HG03575 (cell line): ENCODE data around the gene MSI2.

Experiments used
- ATAC-seq: cut with Tn5 transposase; IDR thresholded peaks from one replicate; pipeline ENCODE4 v1.9.1; 2021; ENCODE audit not compliant: unreplicated experiment, insufficient number of reproducible peaks, low FRiP score; ENCODE audit errors: extremely low read depth

The MSI2 gene

GRCh38 chr17:57373048-57373447, 116.7 kb downstream of the MSI2 start:
- ATAC-seq = no peak

GRCh38 chr17:57373756-57374155, 117.4 kb downstream of the MSI2 start:
- no peak for ATAC-seq

GRCh38 chr17:57375040-57375769, 118.9 kb downstream of the MSI2 start:
- ATAC-seq = no peak

GRCh38 chr17:57375770-57376225, 119.5 kb downstream of the MSI2 start:
- no peak for ATAC-seq

- ATAC-seq = no peak
Observed at GRCh38 chr17:57377094-57377493, 120.8 kb downstream of the MSI2 start.

GRCh38 chr17:57379237-57379894, 123.0 kb downstream of the MSI2 start:
- no peak for ATAC-seq

- no peak for ATAC-seq
Observed at GRCh38 chr17:57379895-57380434, 123.6 kb downstream of the MSI2 start.

GRCh38 chr17:57381498-57381897, 125.2 kb downstream of the MSI2 start:
- ATAC-seq = no peak

GRCh38 chr17:57384219-57384618, 127.9 kb downstream of the MSI2 start:
- ATAC-seq = no peak

- ATAC-seq = no peak
Observed at GRCh38 chr17:57385975-57386374, 129.7 kb downstream of the MSI2 start.

- no peak for ATAC-seq
Observed at GRCh38 chr17:57387575-57387974, 131.3 kb downstream of the MSI2 start.

- ATAC-seq = no peak
Observed at GRCh38 chr17:57388131-57388725, 131.9 kb downstream of the MSI2 start.

- ATAC-seq = no peak
Observed at GRCh38 chr17:57389473-57389872, 133.2 kb downstream of the MSI2 start.

- ATAC-seq = no peak
Observed at GRCh38 chr17:57391076-57391825, 134.9 kb downstream of the MSI2 start.

- no peak for ATAC-seq
Observed at GRCh38 chr17:57391857-57392471, 135.6 kb downstream of the MSI2 start.

- no peak for ATAC-seq
Observed at GRCh38 chr17:57393368-57393767, 137.0 kb downstream of the MSI2 start.

GRCh38 chr17:57394375-57394774, 138.1 kb downstream of the MSI2 start:
- no peak for ATAC-seq

GRCh38 chr17:57395721-57396321, 139.5 kb downstream of the MSI2 start:
- ATAC-seq = no peak
